Upper lobe of right lung (tissue), 1 donor: ENCODE data around the gene CD83. TPM values are rescaled to one million over a fixed set of nuclear protein-coding genes. Genes with fewer than 3 reads are reported as not detected.

Experiments
- ATAC-seq: fragments of 200-7000 bp; cut with Tn5 transposase; one replicate; pipeline ENCODE4 v1.9.1; 2020; ENCODE audit warnings: mild to moderate bottlenecking, moderate library complexity
- DNase-seq: peaks from one replicate; pipeline ENCODE4 v3.0.0-alpha.2; 2020
- H3K27ac ChIP-seq: fragments of 200-600 bp; one replicate; pipeline ENCODE4 v1.8.0; 2022
- H3K27me3 ChIP-seq: fragments of 200-600 bp; one replicate; pipeline ENCODE4 v1.8.0; 2022; ENCODE audit warnings: mild to moderate bottlenecking
- H3K36me3 ChIP-seq: fragments of 200-600 bp; one replicate; pipeline ENCODE4 v1.8.0; 2022
- H3K4me1 ChIP-seq: fragments of 200-600 bp; one replicate; pipeline ENCODE4 v1.8.0; 2022
- H3K4me3 ChIP-seq: fragments of 200-600 bp; one replicate; pipeline ENCODE4 v1.8.0; 2022; ENCODE audit warnings: mild to moderate bottlenecking
- H3K9me3 ChIP-seq: fragments of 200-600 bp; one replicate; pipeline ENCODE4 v1.8.0; 2022
- CTCF ChIP-seq: fragments of 200-600 bp; IDR thresholded peaks from one replicate; pipeline ENCODE4 v1.8.0; 2022; ENCODE audit warnings: antibody characterized with exemption
- intact Hi-C: fragments of 100-400 bp; cut with DNase I; formaldehyde crosslinking; loops from one replicate; pipeline ENCODE4 v1.11.0; 2022
- total RNA-seq: library from RNA; stranded (reverse); fragmentation: NEBNext Ultra II Directional; extraction: Animal tissue kit (Norgen Biotek cat#: 25700); gene quantifications from one replicate; pipeline ENCODE4 v1.2.1, GENCODE V29; 2021
- donor health status: DM: no; HTN: yes; CAD: no; lungs with severe emphysema.

CD83 gene
- total RNA-seq, 1 donor from 2014 or later: 26.0 TPM

GRCh38 chr6:14138701-14139215 lies 21.2 kb downstream of the CD83 start:
- Histone ChIP-seq H3K27me3 (no peaks in the 10 kb centered on the region), H3K36me3 (peaks cover 14% of the 10 kb centered on the region), H3K4me1 (peaks cover 6% of the 10 kb centered on the region), H3K27ac (no peak overlapping the region), H3K4me3 (no peak overlapping the region), H3K9me3 (no peaks in the 10 kb centered on the region)
- no peak for DNase-seq
- no peak for TF ChIP-seq CTCF
- intact Hi-C loops: no loop called here
- ATAC-seq: no peak

- no peak for DNase-seq
- H3K4me1 ChIP-seq: peaks cover 6% of the 10 kb centered on the region
- H3K27me3 ChIP-seq: no peaks in the 10 kb centered on the region
- no peak for TF ChIP-seq CTCF
- H3K36me3 ChIP-seq: no peaks in the 10 kb centered on the region
- no peak for ATAC-seq
- no peaks in the 10 kb centered on the region for H3K9me3 ChIP-seq
- intact Hi-C loops: no loop called here
- no peak overlapping the region for H3K27ac ChIP-seq
- no peak overlapping the region for H3K4me3 ChIP-seq
These were observed 23.9 kb downstream of the CD83 start for GRCh38 chr6:14141351-14142062.

GRCh38 chr6:14142063-14142450 lies 24.5 kb downstream of the CD83 start:
- H3K4me3 ChIP-seq: no peak overlapping the region
- H3K4me1 ChIP-seq: peaks cover 6% of the 10 kb centered on the region
- DNase-seq (no peak), ATAC-seq (no peak)
- intact Hi-C loops: no loop called here
- no peak overlapping the region for H3K27ac ChIP-seq
- H3K36me3 ChIP-seq: no peaks in the 10 kb centered on the region
- no peak for TF ChIP-seq CTCF
- H3K27me3 ChIP-seq: no peaks in the 10 kb centered on the region
- H3K9me3 ChIP-seq: no peaks in the 10 kb centered on the region

GRCh38 chr6:14142511-14143223 lies 25.1 kb downstream of the CD83 start:
- Histone ChIP-seq H3K4me3 (no peak overlapping the region), H3K4me1 (peaks cover 9% of the 10 kb centered on the region), H3K27ac (no peak overlapping the region), H3K9me3 (no peaks in the 10 kb centered on the region), H3K27me3 (no peaks in the 10 kb centered on the region), H3K36me3 (no peaks in the 10 kb centered on the region)
- intact Hi-C loops: no loop called here
- DNase-seq (no peak), ATAC-seq (no peak)
- TF ChIP-seq CTCF: no peak

- Histone ChIP-seq H3K4me1 (peaks cover 16% of the 10 kb centered on the region), H3K9me3 (no peaks in the 10 kb centered on the region), H3K36me3 (no peaks in the 10 kb centered on the region), H3K27ac (no peak overlapping the region), H3K27me3 (no peaks in the 10 kb centered on the region), H3K4me3 (no peak overlapping the region)
- DNase-seq (no peak), ATAC-seq (no peak)
- intact Hi-C loops: no loop called here
- no peak for TF ChIP-seq CTCF
These were observed 25.7 kb downstream of the CD83 start for GRCh38 chr6:14143305-14143704.
